IMR-90 (cell line): ENCODE data around the gene SMARCA2. TPM values are rescaled to one million over a fixed set of nuclear protein-coding genes. Genes with fewer than 3 reads are reported as not detected.

Source experiments
- ATAC-seq: fragments of 200-7000 bp; cut with Tn5 transposase; 2 replicates; pipeline ENCODE4 v1.9.1; 2020; ENCODE audit warnings: low read depth, mild to moderate bottlenecking, moderate library complexity
- BruUV-seq: library from RNA; stranded (reverse); fragments of 400-500 nt; replicated peaks from 2 replicates; lab custom pipeline; 2021; lab: Mats Ljungman, UMichigan
- CTCF ChIA-PET: fragments of 300-600 bp; formaldehyde crosslinking; extraction: SDS; loops from one replicate; lab custom pipeline; 2021; ENCODE audit warnings: antibody characterized with exemption; lab: Yijun Ruan, JAX
- POLR2A ChIA-PET: fragments of 300-600 bp; sonication (Branson Sonifier 250); formaldehyde crosslinking; loops from one replicate; lab custom pipeline; 2022; ENCODE audit warnings: antibody characterized with exemption; ENCODE audit not compliant: unreplicated experiment; lab: Charles Lee
- DNase-seq: peaks from one replicate; pipeline ENCODE4 v3.0.0; 2013
- H2AFZ ChIP-seq: replicated peaks from 2 replicates; pipeline ENCODE3; 2013; ENCODE audit warnings: low read length, mild to moderate bottlenecking; ENCODE audit not compliant: poor library complexity
- H2AK5ac ChIP-seq: 2 replicates; pipeline ENCODE4 v1.6.1; 2013; ENCODE audit warnings: low read depth, low read length, inconsistent platforms
- H2AK9ac ChIP-seq: replicated peaks from 2 replicates; pipeline ENCODE3; 2013; ENCODE audit warnings: mild to moderate bottlenecking, low read depth, low read length, moderate library complexity; ENCODE audit not compliant: poor library complexity
- H2BK120ac ChIP-seq: 2 replicates; pipeline ENCODE4 v1.6.1; 2013; ENCODE audit warnings: low read depth, low read length, inconsistent platforms
- H2BK15ac ChIP-seq: 3 replicates; pipeline ENCODE4 v1.6.1; 2013; ENCODE audit warnings: low read depth, low read length, inconsistent platforms
- H2BK20ac ChIP-seq: 2 replicates; pipeline ENCODE4 v1.6.1; 2013; ENCODE audit warnings: low read depth, mild to moderate bottlenecking, inconsistent platforms, low read length, moderate library complexity
- H2BK5ac ChIP-seq: 2 replicates; pipeline ENCODE4 v1.6.1; 2013; ENCODE audit warnings: mild to moderate bottlenecking, low read depth, low read length, inconsistent platforms; ENCODE audit not compliant: poor library complexity, severe bottlenecking
- H3K14ac ChIP-seq: replicated peaks from 2 replicates; pipeline ENCODE4 v1.6.1; 2013; ENCODE audit warnings: low read depth, low read length, inconsistent platforms
- H3K18ac ChIP-seq: 2 replicates; pipeline ENCODE4 v1.6.1; 2013; ENCODE audit warnings: low read depth, low read length, control low read depth
- H3K23ac ChIP-seq: 2 replicates; pipeline ENCODE4 v1.6.1; 2013; ENCODE audit warnings: low read depth, low read length, inconsistent platforms
- H3K27ac ChIP-seq: 2 replicates; pipeline ENCODE4 v1.5.1; 2013; ENCODE audit warnings: mild to moderate bottlenecking, control low read depth, low read length; ENCODE audit not compliant: insufficient read depth
- H3K27me3 ChIP-seq: 2 replicates; pipeline ENCODE4 v1.6.1; 2013; ENCODE audit warnings: low read length; ENCODE audit not compliant: control insufficient read depth, insufficient read depth
- H3K36me3 ChIP-seq: 2 replicates; pipeline ENCODE4 v1.6.1; 2013; ENCODE audit warnings: low read length, mixed read lengths; ENCODE audit not compliant: control insufficient read depth, insufficient read depth
- H3K4ac ChIP-seq: 2 replicates; pipeline ENCODE4 v1.6.1; 2013; ENCODE audit warnings: low read depth, low read length, inconsistent platforms
- H3K4me1 ChIP-seq: 2 replicates; pipeline ENCODE4 v1.6.1; 2013; ENCODE audit warnings: low read length, mixed read lengths; ENCODE audit not compliant: control insufficient read depth, insufficient read depth
- H3K4me2 ChIP-seq: 2 replicates; pipeline ENCODE4 v1.6.1; 2013; ENCODE audit warnings: low read depth, mild to moderate bottlenecking, control low read depth, low read length, moderate library complexity
- H3K4me3 ChIP-seq: 2 replicates; pipeline ENCODE4 v1.5.1; 2013; ENCODE audit warnings: low read depth, mild to moderate bottlenecking, control low read depth, low read length, moderate library complexity; ENCODE audit not compliant: insufficient read depth
- H3K56ac ChIP-seq: 2 replicates; pipeline ENCODE4 v1.6.1; 2013; ENCODE audit warnings: low read length, inconsistent platforms; ENCODE audit not compliant: insufficient read depth; ENCODE audit errors: extremely low read depth
- H3K79me1 ChIP-seq, 2 experiments: 2 replicates each; pipeline ENCODE4 v1.6.1; 2013; ENCODE audit warnings: low read length in 2 of 2, inconsistent platforms in 1 of 2, low read depth in 1 of 2
- H3K9ac ChIP-seq: 2 replicates; pipeline ENCODE4 v1.6.1; 2013; ENCODE audit warnings: low read depth, low read length, control low read depth
- H3K9me1 ChIP-seq: 2 replicates; pipeline ENCODE4 v1.6.1; 2013; ENCODE audit warnings: low read length, inconsistent platforms; ENCODE audit not compliant: insufficient read depth
- H3K9me3 ChIP-seq: 2 replicates; pipeline ENCODE4 v1.6.1; 2013; ENCODE audit warnings: low read length; ENCODE audit not compliant: control insufficient read depth, insufficient read depth
- H4K20me1 ChIP-seq: 2 replicates; pipeline ENCODE4 v1.6.1; 2013; ENCODE audit warnings: low read length, inconsistent platforms; ENCODE audit not compliant: insufficient read depth
- H4K5ac ChIP-seq: 2 replicates; pipeline ENCODE4 v1.6.1; 2013; ENCODE audit warnings: mild to moderate bottlenecking, low read depth, low read length, control low read depth
- H4K8ac ChIP-seq, 2 experiments: 2 replicates each; pipeline ENCODE4 v1.6.1; 2013; ENCODE audit warnings: low read depth in 2 of 2, low read length in 2 of 2, control low read depth in 1 of 2, inconsistent platforms in 1 of 2
- H4K91ac ChIP-seq: 2 replicates; pipeline ENCODE4 v1.6.1; 2013; ENCODE audit warnings: low read depth, low read length, inconsistent platforms; ENCODE audit not compliant: insufficient read depth
- CEBPB ChIP-seq: IDR thresholded peaks from 2 replicates; pipeline ENCODE4 v1.6.1; 2012; ENCODE audit warnings: low read depth, low read length, improper control_type of control experiment
- CHD1 ChIP-seq: IDR thresholded peaks from 2 replicates; pipeline ENCODE4 v1.6.1; 2012; ENCODE audit warnings: low read depth, low read length, improper control_type of control experiment
- CTCF ChIP-seq: conservative IDR thresholded peaks from 2 replicates; pipeline ENCODE4 v1.5.1; 2012; ENCODE audit warnings: mild to moderate bottlenecking, low read depth, low read length, improper control_type of control experiment
- MAZ ChIP-seq: IDR thresholded peaks from 2 replicates; pipeline ENCODE4 v1.6.1; 2012; ENCODE audit warnings: low read depth, mild to moderate bottlenecking, low read length, improper control_type of control experiment, moderate library complexity, borderline replicate concordance
- MXI1 ChIP-seq: IDR thresholded peaks from 2 replicates; pipeline ENCODE4 v1.6.1; 2012; ENCODE audit warnings: low read depth, mild to moderate bottlenecking, low read length, moderate library complexity, borderline replicate concordance
- RAD21 ChIP-seq: IDR thresholded peaks from 2 replicates; pipeline ENCODE4 v1.6.1; 2012; ENCODE audit warnings: low read length, improper control_type of control experiment
- RCOR1 ChIP-seq: IDR thresholded peaks from 2 replicates; pipeline ENCODE4 v1.6.1; 2012; ENCODE audit warnings: mild to moderate bottlenecking, low read length, improper control_type of control experiment; ENCODE audit not compliant: insufficient replicate concordance
- SMC3 ChIP-seq: fragments of 150-350 bp; IDR thresholded peaks from 2 replicates; pipeline ENCODE4 v1.6.1; 2016; ENCODE audit warnings: low read depth, mild to moderate bottlenecking, antibody characterized with exemption, low read length, moderate library complexity
- USF2 ChIP-seq: fragments of 150-350 bp; IDR thresholded peaks from 2 replicates; pipeline ENCODE4 v1.6.1; 2017; ENCODE audit warnings: mild to moderate bottlenecking, antibody characterized with exemption, low read length, low read depth
- WGBS, 2 experiments: methylation state at CpG; one replicate each; pipeline versions ENCODE4 v1.1.5 to v1.1.7; 2013; ENCODE audit warnings: missing lambda C conversion rate in 2 of 2; ENCODE audit not compliant: insufficient read length in 1 of 2; ENCODE audit errors: extremely low coverage in 2 of 2; 5-methylcytosine and 5-hydroxymethylcytosine counted together
- dilution Hi-C: fragments of 300-500 bp; cut with HindIII; formaldehyde crosslinking; loops from one replicate; pipeline ENCODE4 v1.14.3; 2018; ENCODE audit warnings: low sequenced_read_pairs; ENCODE audit not compliant: unreplicated experiment
- in situ Hi-C: fragments of 300-500 bp; cut with MboI; formaldehyde crosslinking; loops from 3 replicates; pipeline ENCODE4 v1.14.3; 2019; ENCODE audit warnings: low sequenced_read_pairs, inconsistent platforms, mixed read lengths
- intact Hi-C: fragments of 100-400 bp; cut with micrococcal nuclease; formaldehyde crosslinking; loops from 2 replicates; pipeline ENCODE4 v1.10.0; 2022
- polyA plus RNA-seq, 3 experiments: library from polyadenylated mRNA; depleted of rRNA; stranded (reverse); fragments of >200 nt; gene quantifications; 2 replicates each; pipeline ENCODE4 v1.2.3, GENCODE V29; 2012; ENCODE audit warnings: low replicate concordance in 1 of 3
- total RNA-seq: library from RNA; depleted of rRNA; stranded (reverse); fragments of >200 nt; gene quantifications from 2 replicates; pipeline ENCODE4 v1.2.3, GENCODE V29; 2012

The SMARCA2 gene
- total and polyA plus RNA-seq, 2 of the 4 experiments (the other 2 are of a cell fraction), result 25.3 to 26.7 TPM

- no peak overlapping the region for H3K14ac ChIP-seq
- H3K9me3 ChIP-seq, result no peaks in the 10 kb centered on the region
- WGBS, 2 experiments, result no CpG with 5 or more reads among the region's 6 CpGs
- no peak overlapping the region for H3K56ac ChIP-seq
- no peak overlapping the region for H3K9ac ChIP-seq
- H3K27me3 ChIP-seq, result no peaks in the 10 kb centered on the region
- H2AK9ac ChIP-seq, result no peak overlapping the region
- no peak overlapping the region for H2BK120ac ChIP-seq
- H4K20me1 ChIP-seq, result no peaks in the 10 kb centered on the region
- H4K5ac ChIP-seq, result no peak overlapping the region
- H2BK20ac ChIP-seq, result no peak overlapping the region
- POLR2A ChIA-PET, result no interaction called here
- H2AK5ac ChIP-seq, result no peak overlapping the region
- no peak overlapping the region for H3K18ac ChIP-seq
- no peak overlapping the region for H3K4me3 ChIP-seq
- no peak overlapping the region for H2AFZ ChIP-seq
- peaks cover 2% of the 10 kb centered on the region; the same call in 1 of the 2 replicates for H3K9me1 ChIP-seq
- no peak overlapping the region for H3K23ac ChIP-seq
- no peak overlapping the region for H3K27ac ChIP-seq
- no peak overlapping the region for H3K4ac ChIP-seq
- no peak overlapping the region for H3K4me2 ChIP-seq
- no peak overlapping the region for H4K91ac ChIP-seq
- TF ChIP-seq CTCF (no peak), RAD21 (no peak), CHD1 (no peak), MAZ (no peak), MXI1 (no peak), USF2 (no peak), RCOR1 (no peak), CEBPB (no peak), SMC3 (no peak)
- BruUV-seq, result no TSS peak
- intact Hi-C loops (loop anchor here (10.0 kb wide), 1 partner anchor 331 kb away; no protein-coding TSS in a partner anchor), in situ Hi-C loops (no loop called here), dilution Hi-C loops (no loop called here)
- no peak overlapping the region for H4K8ac ChIP-seq
- ATAC-seq, result no peak
- H3K79me1 ChIP-seq, result peaks cover 4 to 10% of the 10 kb centered on the region in 2 experiments
- CTCF ChIA-PET, result no interaction called here
- no peak overlapping the region for H2BK5ac ChIP-seq
- H3K36me3 ChIP-seq, result peaks cover 4% of the 10 kb centered on the region; the same call in 1 of the 2 replicates
- H3K4me1 ChIP-seq, result no peaks in the 10 kb centered on the region
- DNase-seq, result no peak
- no peak overlapping the region for H2BK15ac ChIP-seq
Observed at GRCh38 chr9:2163231-2163885, 148.2 kb downstream of the SMARCA2 start.
